Endothelial cell of umbilical vein (primary cell): Measurements from ENCODE around the gene SMC6. TPM values are rescaled to one million over a fixed set of nuclear protein-coding genes. Genes with fewer than 3 reads are reported as not detected.

Source experiments
- BruUV-seq: library from RNA; stranded (reverse); fragments of 400-500 nt; replicated peaks from 2 replicates; lab custom pipeline; 2021; lab: Mats Ljungman, UMichigan
- CTCF ChIA-PET: fragments of 300-600, 350-600 bp; sonication (Branson Sonifier 250); formaldehyde crosslinking; loops from one replicate; lab custom pipeline; 2021; ENCODE audit warnings: antibody characterized with exemption, inconsistent platforms; lab: Charles Lee
- POLR2A ChIA-PET: fragments of 300-600, 350-600 bp; sonication (Branson Sonifier 250); formaldehyde crosslinking; loops from one replicate; lab custom pipeline; 2021; ENCODE audit warnings: antibody characterized with exemption, inconsistent platforms; lab: Charles Lee
- DNase-seq: peaks from one replicate; pipeline ENCODE4 v3.0.0-alpha.2; 2011; ENCODE audit warnings: low read depth, low spot score
- FAIRE-seq: peaks from 2 replicates; lab custom pipeline; 2011; peaks lifted over from hg19 to GRCh38; lab: Jason Lieb, UNC
- H2AFZ ChIP-seq: 2 replicates; pipeline ENCODE4 v1.6.0; 2012; ENCODE audit warnings: low read depth, low read length, control low read depth, inconsistent platforms
- H3K27ac ChIP-seq: 2 replicates; pipeline ENCODE4 v1.5.1; 2011; ENCODE audit warnings: low read depth, mild to moderate bottlenecking, control low read depth, low read length, moderate library complexity; ENCODE audit not compliant: insufficient read depth
- H3K27me3 ChIP-seq, 2 experiments: 2 replicates each; pipeline versions ENCODE4 v1.6.0 to v1.6.1; 2011; ENCODE audit warnings: low read length in 2 of 2, mixed read lengths in 1 of 2; ENCODE audit not compliant: control insufficient read depth in 2 of 2, insufficient read depth in 2 of 2
- H3K36me3 ChIP-seq, 2 experiments: 2 replicates in 1 of 2; 3 replicates in 1 of 2; pipeline ENCODE4 v1.5.1; 2011; ENCODE audit warnings: low read length in 2 of 2, mild to moderate bottlenecking in 1 of 2, moderate library complexity in 1 of 2; ENCODE audit not compliant: control insufficient read depth in 2 of 2, insufficient read depth in 2 of 2; ENCODE audit errors: extremely low read depth in 1 of 2
- H3K4me1 ChIP-seq: 3 replicates; pipeline ENCODE4 v1.5.1; 2011; ENCODE audit warnings: mild to moderate bottlenecking, low read length; ENCODE audit not compliant: control insufficient read depth, insufficient read depth; ENCODE audit errors: extremely low read depth
- H3K4me2 ChIP-seq: 2 replicates; pipeline ENCODE4 v1.6.1; 2011; ENCODE audit warnings: low read length, control low read depth, mixed read lengths; ENCODE audit not compliant: insufficient read depth
- H3K4me3 ChIP-seq, 3 experiments: fragments of 200-600 bp in 1 of 3; sonication (generic), shearing (Covaris generic) in 1 of 3; replicated peaks in 1 of 3; 2 replicates each; pipeline ENCODE4 v1.5.1; 2011 to 2016; ENCODE audit warnings: control low read depth in 3 of 3, low read length in 3 of 3, mild to moderate bottlenecking in 2 of 3, inconsistent platforms in 1 of 3, low read depth in 1 of 3, moderate library complexity in 1 of 3; ENCODE audit not compliant: insufficient read depth in 1 of 3
- H3K79me2 ChIP-seq: 2 replicates; pipeline ENCODE4 v1.6.0; 2012; ENCODE audit warnings: low read length, inconsistent platforms; ENCODE audit not compliant: control insufficient read depth, insufficient read depth
- H3K9ac ChIP-seq: replicated peaks from 2 replicates; pipeline ENCODE3; 2011; ENCODE audit warnings: low read length, control low read depth; ENCODE audit not compliant: insufficient read depth; ENCODE audit errors: extremely low read depth
- H3K9me1 ChIP-seq: replicated peaks from 3 replicates; pipeline ENCODE4 v1.6.0; 2011; ENCODE audit warnings: mild to moderate bottlenecking, low read length; ENCODE audit not compliant: control insufficient read depth, insufficient read depth; ENCODE audit errors: extremely low read depth
- H3K9me3 ChIP-seq: replicated peaks from 2 replicates; pipeline ENCODE4 v1.5.1; 2012; ENCODE audit warnings: low read length, inconsistent platforms; ENCODE audit not compliant: control insufficient read depth, insufficient read depth
- H4K20me1 ChIP-seq: replicated peaks from 2 replicates; pipeline ENCODE3; 2011; ENCODE audit warnings: mild to moderate bottlenecking, low read length; ENCODE audit not compliant: control insufficient read depth, insufficient read depth; ENCODE audit errors: extremely low read depth
- EZH2 ChIP-seq: IDR thresholded peaks from 2 replicates; pipeline ENCODE4 v1.6.1; 2012; ENCODE audit warnings: borderline replicate concordance, low read depth, mild to moderate bottlenecking, moderate library complexity, low read length, inconsistent platforms; ENCODE audit not compliant: severe bottlenecking
- FOS ChIP-seq: IDR thresholded peaks from 2 replicates; pipeline ENCODE4 v1.6.1; 2011; ENCODE audit warnings: mild to moderate bottlenecking, low read length, moderate library complexity, borderline replicate concordance; ENCODE audit not compliant: insufficient read depth
- GATA2 ChIP-seq: IDR thresholded peaks from 2 replicates; pipeline ENCODE4 v1.7.0; 2011; ENCODE audit warnings: low read depth, mild to moderate bottlenecking, moderate library complexity, mixed read lengths, low read length; ENCODE audit not compliant: insufficient read length, insufficient read depth
- JUN ChIP-seq: IDR thresholded peaks from 2 replicates; pipeline ENCODE4 v1.6.1; 2011; ENCODE audit warnings: borderline replicate concordance, low read depth; ENCODE audit not compliant: insufficient read length, insufficient read depth
- MAX ChIP-seq: IDR thresholded peaks from 2 replicates; pipeline ENCODE4 v1.6.1; 2011; ENCODE audit not compliant: insufficient read depth, insufficient read length
- MYC ChIP-seq: IDR thresholded peaks from one replicate; pipeline ENCODE4 v1.6.1; 2011; ENCODE audit warnings: mild to moderate bottlenecking, low read depth, low read length
- POLR2A ChIP-seq: IDR thresholded peaks from 2 replicates; pipeline ENCODE4 v1.6.1; 2012; ENCODE audit warnings: low read depth, mild to moderate bottlenecking, control low read depth, low read length
- POLR2AphosphoS5 ChIP-seq: IDR thresholded peaks from 2 replicates; pipeline ENCODE4 v1.6.1; 2012; ENCODE audit warnings: low read depth, mild to moderate bottlenecking, control low read depth, low read length, moderate library complexity; ENCODE audit not compliant: insufficient read depth
- dilution Hi-C: fragments of 300-500 bp; cut with MboI; formaldehyde crosslinking; loops from one replicate; pipeline ENCODE4 v1.15.0; 2019; ENCODE audit warnings: low sequenced_read_pairs; ENCODE audit not compliant: extremely low pct_ligation_motif_present
- intact Hi-C: fragments of 100-400 bp; cut with micrococcal nuclease; formaldehyde crosslinking; loops from one replicate; pipeline ENCODE4 v1.10.0; 2022
- polyA plus RNA-seq, 4 experiments: library from polyadenylated mRNA; depleted of rRNA in 3 of 4; stranded (reverse) in 3 of 4; unstranded in 1 of 4; fragments of >200 nt; gene quantifications; 2 replicates each; pipeline versions ENCODE4 v1.2.1 to v1.2.3, GENCODE V29; 2011 to 2012; ENCODE audit warnings: missing spikeins in 1 of 4
- total RNA-seq: library from RNA; stranded (reverse); gene quantifications from 2 replicates; pipeline ENCODE4 v1.2.3, GENCODE V29; 2021
- TF ChIP-seq, protein P1 (sequence below), 2 donors: IDR thresholded peaks; 1 replicate in 1 of 2; 2 replicates in 1 of 2; pipeline ENCODE4 v1.5.1; 2011; ENCODE audit warnings: low read length in 2 of 2, mild to moderate bottlenecking in 2 of 2, moderate library complexity in 2 of 2, control low read depth in 1 of 2, inconsistent platforms in 1 of 2, low read depth in 1 of 2; ENCODE audit not compliant: insufficient read depth in 1 of 2; ENCODE audit errors: extremely low read depth in 1 of 2

SMC6 gene
- total and polyA plus RNA-seq, 2 donors (not counting 3 experiments of a cell fraction or from before 2014, with no cell fraction given), result 7.7 to 38.3 TPM

DNA sequence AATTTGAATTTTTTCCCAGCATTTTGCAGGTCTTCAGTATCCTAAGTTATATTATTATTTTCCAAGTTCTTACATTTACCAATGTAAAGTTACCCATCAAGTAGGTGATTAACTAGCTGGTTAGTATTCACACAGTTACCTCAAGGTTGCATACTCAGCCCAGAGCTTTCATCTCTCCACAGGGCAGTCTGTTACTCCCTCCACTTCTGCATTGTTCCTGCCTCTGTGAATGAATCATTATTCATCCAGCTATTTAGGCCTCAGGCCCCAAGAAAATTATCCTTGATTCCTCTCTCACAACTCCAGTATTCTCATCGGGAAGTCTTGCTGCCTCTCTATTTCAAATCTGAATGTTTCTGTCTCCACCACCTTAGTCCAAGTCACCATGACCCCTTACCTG lies 92.2 kb downstream of the SMC6 start:
- Histone ChIP-seq H3K4me2 (no peak overlapping the region), H3K27me3 (no peaks in the 10 kb centered on the region), H2AFZ (no peak overlapping the region), H3K36me3 (peaks cover 4 to 7% of the 10 kb centered on the region in 2 experiments), H3K79me2 (no peaks in the 10 kb centered on the region), H3K9ac (no peak overlapping the region), H3K9me3 (no peaks in the 10 kb centered on the region), H3K27ac (no peak overlapping the region), H3K9me1 (no peaks in the 10 kb centered on the region), H4K20me1 (no peaks in the 10 kb centered on the region), H3K4me3 (no peak overlapping the region), H3K4me1 (no peaks in the 10 kb centered on the region)
- dilution Hi-C loops (no loop called here), intact Hi-C loops (no loop called here)
- ChIA-PET POLR2A (no interaction called here), CTCF (interaction anchor here (3.8 to 8.5 kb wide), 2 partner anchors 10 to 15 kb away, joined by 32 to 80 read pairs; no protein-coding TSS in a partner anchor)
- TF ChIP-seq, protein P1, sequence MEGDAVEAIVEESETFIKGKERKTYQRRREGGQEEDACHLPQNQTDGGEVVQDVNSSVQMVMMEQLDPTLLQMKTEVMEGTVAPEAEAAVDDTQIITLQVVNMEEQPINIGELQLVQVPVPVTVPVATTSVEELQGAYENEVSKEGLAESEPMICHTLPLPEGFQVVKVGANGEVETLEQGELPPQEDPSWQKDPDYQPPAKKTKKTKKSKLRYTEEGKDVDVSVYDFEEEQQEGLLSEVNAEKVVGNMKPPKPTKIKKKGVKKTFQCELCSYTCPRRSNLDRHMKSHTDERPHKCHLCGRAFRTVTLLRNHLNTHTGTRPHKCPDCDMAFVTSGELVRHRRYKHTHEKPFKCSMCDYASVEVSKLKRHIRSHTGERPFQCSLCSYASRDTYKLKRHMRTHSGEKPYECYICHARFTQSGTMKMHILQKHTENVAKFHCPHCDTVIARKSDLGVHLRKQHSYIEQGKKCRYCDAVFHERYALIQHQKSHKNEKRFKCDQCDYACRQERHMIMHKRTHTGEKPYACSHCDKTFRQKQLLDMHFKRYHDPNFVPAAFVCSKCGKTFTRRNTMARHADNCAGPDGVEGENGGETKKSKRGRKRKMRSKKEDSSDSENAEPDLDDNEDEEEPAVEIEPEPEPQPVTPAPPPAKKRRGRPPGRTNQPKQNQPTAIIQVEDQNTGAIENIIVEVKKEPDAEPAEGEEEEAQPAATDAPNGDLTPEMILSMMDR (IDR thresholded peaks at IDR 0.05; ENCODE audit: extremely low read depth in 1 of 2, insufficient read depth in 1 of 2, low read depth in 1 of 2, low read length in 2 of 2), result no peak
- no peak for TF ChIP-seq POLR2A
- TF ChIP-seq JUN, result no peak
- no peak for TF ChIP-seq POLR2AphosphoS5
- no peak for TF ChIP-seq MYC
- TF ChIP-seq EZH2, result no peak
- no peak for TF ChIP-seq MAX
- TF ChIP-seq FOS, result no peak
- TF ChIP-seq GATA2, result no peak
- DNase-seq (no peak), FAIRE-seq (no peak)
- no TSS peak for BruUV-seq
